Astrocyte (in vitro differentiated cells and primary cell): Measurements from ENCODE around the gene MYO1A. TPM values are rescaled to one million over a fixed set of nuclear protein-coding genes. Genes with fewer than 3 reads are reported as not detected.

Experiments
- DNase-seq: peaks from one replicate; pipeline ENCODE4 v3.0.0-alpha.2; 2010; ENCODE audit warnings: low read depth
- FAIRE-seq: peaks from 2 replicates; lab custom pipeline; 2011; peaks lifted over from hg19 to GRCh38; lab: Jason Lieb, UNC
- H2AFZ ChIP-seq: 2 replicates; pipeline ENCODE4 v1.6.0; 2012; ENCODE audit warnings: low read depth, low read length, inconsistent platforms
- H3K27ac ChIP-seq: 2 replicates; pipeline ENCODE4 v1.5.1; 2011; ENCODE audit warnings: low read depth, low read length, inconsistent platforms
- H3K27me3 ChIP-seq: 2 replicates; pipeline ENCODE4 v1.6.0; 2011; ENCODE audit warnings: low read length, inconsistent platforms; ENCODE audit not compliant: insufficient read depth
- H3K36me3 ChIP-seq: 2 replicates; pipeline ENCODE4 v1.5.1; 2011; ENCODE audit warnings: low read length, inconsistent platforms; ENCODE audit not compliant: insufficient read depth
- H3K4me1 ChIP-seq: 2 replicates; pipeline ENCODE4 v1.5.1; 2011; ENCODE audit warnings: low read length, inconsistent platforms; ENCODE audit not compliant: insufficient read depth
- H3K4me2 ChIP-seq: 2 replicates; pipeline ENCODE4 v1.6.0; 2012; ENCODE audit warnings: low read length, inconsistent platforms
- H3K4me3 ChIP-seq: 2 replicates; pipeline ENCODE4 v1.5.1; 2011; ENCODE audit warnings: low read depth, mild to moderate bottlenecking, low read length, inconsistent platforms; ENCODE audit not compliant: insufficient read depth
- H3K79me2 ChIP-seq: 2 replicates; pipeline ENCODE4 v1.6.0; 2012; ENCODE audit warnings: mild to moderate bottlenecking, low read length, inconsistent platforms; ENCODE audit not compliant: insufficient read depth
- H3K9ac ChIP-seq: 2 replicates; pipeline ENCODE4 v1.6.0; 2012; ENCODE audit warnings: mild to moderate bottlenecking, low read length, inconsistent platforms
- H3K9me3 ChIP-seq: 2 replicates; pipeline ENCODE4 v1.5.1; 2012; ENCODE audit warnings: low read depth, mild to moderate bottlenecking, low read length, inconsistent platforms; ENCODE audit not compliant: insufficient read depth
- H4K20me1 ChIP-seq: 2 replicates; pipeline ENCODE4 v1.6.0; 2012; ENCODE audit warnings: low read length, inconsistent platforms; ENCODE audit not compliant: insufficient read depth
- H3K27ac Mint-ChIP-seq: one replicate; pipeline ENCODE4 v1.8.0; 2021; ENCODE audit warnings: mild to moderate bottlenecking, mixed read lengths; ENCODE audit not compliant: unreplicated experiment
- H3K27me3 Mint-ChIP-seq: one replicate; pipeline ENCODE4 v1.8.0; 2021; ENCODE audit warnings: low read depth, mixed read lengths; ENCODE audit not compliant: unreplicated experiment
- H3K36me3 Mint-ChIP-seq: one replicate; pipeline ENCODE4 v1.8.0; 2021; ENCODE audit warnings: low read depth, mixed read lengths; ENCODE audit not compliant: unreplicated experiment
- H3K4me1 Mint-ChIP-seq: one replicate; pipeline ENCODE4 v1.8.0; 2021; ENCODE audit warnings: low read depth, mixed read lengths; ENCODE audit not compliant: unreplicated experiment
- H3K4me3 Mint-ChIP-seq: one replicate; pipeline ENCODE4 v1.8.0; 2021; ENCODE audit warnings: mild to moderate bottlenecking, moderate library complexity, mixed read lengths; ENCODE audit not compliant: unreplicated experiment
- H3K9me3 Mint-ChIP-seq: one replicate; pipeline ENCODE4 v1.8.0; 2021; ENCODE audit warnings: mild to moderate bottlenecking, mixed read lengths; ENCODE audit not compliant: unreplicated experiment
- EZH2 ChIP-seq: IDR thresholded peaks from 2 replicates; pipeline ENCODE4 v1.6.1; 2012; ENCODE audit warnings: mild to moderate bottlenecking, low read length, inconsistent platforms; ENCODE audit not compliant: insufficient read depth
- total RNA-seq: library from RNA; stranded (reverse); gene quantifications from 2 replicates; pipeline ENCODE4 v1.2.1, GENCODE V29; 2021
- TF ChIP-seq, protein P1 (sequence below): IDR thresholded peaks from 2 replicates; pipeline ENCODE4 v1.5.1; 2011; ENCODE audit warnings: low read depth, mild to moderate bottlenecking, inconsistent platforms, low read length, moderate library complexity; ENCODE audit not compliant: insufficient read depth

Gene MYO1A
- total RNA-seq, 1 donor from 2014 or later = 0.34 TPM

DNA sequence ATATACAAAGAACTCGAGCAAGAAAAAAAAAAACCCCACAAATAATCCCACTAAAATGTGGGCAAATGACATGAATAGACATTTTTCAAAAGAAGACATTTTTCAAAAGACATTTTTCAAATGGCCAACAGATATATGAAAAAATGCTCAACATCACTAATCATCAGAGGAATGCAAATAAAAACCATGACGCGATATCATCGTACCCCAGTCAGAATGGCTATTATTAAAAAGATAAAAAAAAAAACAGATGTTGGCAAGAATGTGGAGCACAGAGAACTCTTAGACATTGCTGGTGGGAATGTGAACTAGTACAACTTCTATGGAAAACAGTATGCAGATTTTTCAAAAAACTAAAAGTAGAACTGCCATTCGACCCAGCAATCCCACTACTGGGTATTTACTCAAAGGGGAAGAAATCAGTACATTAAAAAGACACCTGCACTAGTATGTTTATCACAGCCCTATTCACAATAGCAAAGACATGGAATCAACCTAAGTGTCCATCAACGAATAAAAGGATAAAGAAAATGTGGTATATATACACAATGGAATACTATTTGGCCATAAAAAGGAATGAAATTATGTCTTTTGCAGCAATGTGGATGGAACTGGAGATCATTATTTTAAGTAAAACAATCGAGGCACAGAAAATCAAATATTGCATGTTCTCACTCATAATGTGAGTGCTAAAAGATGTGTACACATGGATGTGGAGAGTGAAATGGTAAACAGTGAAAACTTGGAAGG, 59.9 kb downstream of the MYO1A start:
- DNase-seq = no peak
- H4K20me1 ChIP-seq = no peaks in the 10 kb centered on the region
- H3K27ac Mint-ChIP-seq = no peak overlapping the region
- TF ChIP-seq EZH2 = no peak
- TF ChIP-seq, protein P1, sequence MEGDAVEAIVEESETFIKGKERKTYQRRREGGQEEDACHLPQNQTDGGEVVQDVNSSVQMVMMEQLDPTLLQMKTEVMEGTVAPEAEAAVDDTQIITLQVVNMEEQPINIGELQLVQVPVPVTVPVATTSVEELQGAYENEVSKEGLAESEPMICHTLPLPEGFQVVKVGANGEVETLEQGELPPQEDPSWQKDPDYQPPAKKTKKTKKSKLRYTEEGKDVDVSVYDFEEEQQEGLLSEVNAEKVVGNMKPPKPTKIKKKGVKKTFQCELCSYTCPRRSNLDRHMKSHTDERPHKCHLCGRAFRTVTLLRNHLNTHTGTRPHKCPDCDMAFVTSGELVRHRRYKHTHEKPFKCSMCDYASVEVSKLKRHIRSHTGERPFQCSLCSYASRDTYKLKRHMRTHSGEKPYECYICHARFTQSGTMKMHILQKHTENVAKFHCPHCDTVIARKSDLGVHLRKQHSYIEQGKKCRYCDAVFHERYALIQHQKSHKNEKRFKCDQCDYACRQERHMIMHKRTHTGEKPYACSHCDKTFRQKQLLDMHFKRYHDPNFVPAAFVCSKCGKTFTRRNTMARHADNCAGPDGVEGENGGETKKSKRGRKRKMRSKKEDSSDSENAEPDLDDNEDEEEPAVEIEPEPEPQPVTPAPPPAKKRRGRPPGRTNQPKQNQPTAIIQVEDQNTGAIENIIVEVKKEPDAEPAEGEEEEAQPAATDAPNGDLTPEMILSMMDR = no peak
- peaks cover 25% of the 10 kb centered on the region for H3K4me1 Mint-ChIP-seq
- no peak overlapping the region for H3K9ac ChIP-seq
- H3K79me2 ChIP-seq = no peaks in the 10 kb centered on the region
- H2AFZ ChIP-seq = no peak overlapping the region
- H3K4me3 ChIP-seq = no peak overlapping the region
- no peaks in the 10 kb centered on the region for H3K27me3 Mint-ChIP-seq
- peaks cover 4% of the 10 kb centered on the region for H3K36me3 Mint-ChIP-seq
- H3K27ac ChIP-seq = no peak overlapping the region
- peaks cover 3% of the 10 kb centered on the region for H3K4me1 ChIP-seq
- H3K9me3 Mint-ChIP-seq = no peaks in the 10 kb centered on the region
- H3K27me3 ChIP-seq = peaks cover 2% of the 10 kb centered on the region
- FAIRE-seq = no peak
- H3K4me2 ChIP-seq = no peak overlapping the region
- H3K9me3 ChIP-seq = no peaks in the 10 kb centered on the region
- H3K4me3 Mint-ChIP-seq = no peak overlapping the region
- H3K36me3 ChIP-seq = no peaks in the 10 kb centered on the region

DNA sequence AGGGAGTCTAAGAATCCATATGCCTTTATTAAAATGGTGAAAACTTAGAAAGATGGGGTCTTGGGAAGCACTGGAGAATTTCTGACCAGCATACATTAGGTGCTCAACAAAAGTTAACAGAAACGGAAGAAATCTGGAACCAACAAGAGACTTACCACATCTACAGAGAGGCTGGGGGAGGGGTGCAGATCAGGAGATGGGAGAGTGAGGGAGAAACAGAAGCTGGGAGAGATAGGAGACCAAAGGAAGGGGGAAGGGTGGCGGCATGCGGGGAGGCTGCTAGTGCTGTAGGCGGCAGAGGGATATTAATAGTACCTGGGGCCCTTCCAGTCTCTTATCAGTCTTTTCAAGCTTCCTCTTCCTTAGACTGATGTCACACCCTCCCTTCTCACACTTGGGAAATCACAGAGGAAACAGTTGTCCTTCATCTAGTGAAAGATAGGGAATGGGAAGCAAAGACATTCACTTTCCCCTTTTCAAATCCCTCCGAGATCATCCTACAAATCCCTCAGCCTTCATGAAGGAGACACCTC, 61.7 kb downstream of the MYO1A start:
- no peak for DNase-seq
- Mint-ChIP-seq H3K4me3 (peak overlapping the region; percentile 9), H3K9me3 (no peaks in the 10 kb centered on the region), H3K27ac (peak overlapping the region; percentile 67), H3K4me1 (peaks cover 25% of the 10 kb centered on the region), H3K36me3 (no peaks in the 10 kb centered on the region), H3K27me3 (no peaks in the 10 kb centered on the region)
- H4K20me1 ChIP-seq = no peaks in the 10 kb centered on the region
- no peak overlapping the region for H3K27ac ChIP-seq
- H3K79me2 ChIP-seq = no peaks in the 10 kb centered on the region
- peak overlapping the region; percentile 35 for H3K4me2 ChIP-seq
- no peak overlapping the region for H2AFZ ChIP-seq
- H3K9me3 ChIP-seq = no peaks in the 10 kb centered on the region
- FAIRE-seq = no peak
- no peaks in the 10 kb centered on the region for H3K36me3 ChIP-seq
- peaks cover 2% of the 10 kb centered on the region for H3K27me3 ChIP-seq
- no peak overlapping the region for H3K4me3 ChIP-seq
- no peak for TF ChIP-seq EZH2
- TF ChIP-seq, protein P1 = no peak
- peaks cover 3% of the 10 kb centered on the region for H3K4me1 ChIP-seq
- H3K9ac ChIP-seq = no peak overlapping the region

DNA sequence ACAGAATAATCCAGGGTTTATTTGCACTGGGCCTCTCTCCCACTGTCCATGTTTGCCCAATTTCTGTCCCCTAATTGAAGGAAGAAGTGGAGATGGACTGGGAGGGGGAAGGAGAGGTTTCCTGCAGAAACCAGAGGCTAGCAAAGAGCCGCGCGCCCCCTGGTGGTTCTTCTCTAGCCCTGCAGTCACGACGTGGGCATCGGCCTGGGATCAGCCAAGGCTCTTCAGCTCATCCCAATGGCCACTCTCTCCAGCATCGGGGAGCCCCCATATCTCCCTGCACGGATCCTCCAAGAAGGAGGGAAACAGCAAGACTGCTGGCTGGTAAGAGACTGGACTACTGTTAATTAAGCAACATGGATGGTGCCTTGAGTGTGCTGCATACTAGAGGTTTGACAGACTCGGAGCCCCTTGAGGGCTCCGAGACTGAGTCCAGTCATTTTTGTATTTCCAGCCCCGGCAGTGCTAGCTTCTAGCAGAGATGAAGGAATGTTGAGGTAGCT, 62.3 kb downstream of the MYO1A start:
- H3K4me1 Mint-ChIP-seq = peaks cover 25% of the 10 kb centered on the region
- no peaks in the 10 kb centered on the region for H3K9me3 Mint-ChIP-seq

More for the DNA sequence above, 62.3 kb downstream of the MYO1A start:
- Histone ChIP-seq H3K9ac (no peak overlapping the region), H3K4me3 (no peak overlapping the region), H3K36me3 (no peaks in the 10 kb centered on the region), H2AFZ (no peak overlapping the region), H3K27me3 (peaks cover 2% of the 10 kb centered on the region), H3K4me1 (peaks cover 3% of the 10 kb centered on the region), H3K4me2 (peak overlapping the region; percentile 35), H3K27ac (no peak overlapping the region), H4K20me1 (no peaks in the 10 kb centered on the region), H3K9me3 (no peaks in the 10 kb centered on the region), H3K79me2 (no peaks in the 10 kb centered on the region)
- DNase-seq = peak; percentile 20
- no peaks in the 10 kb centered on the region for H3K36me3 Mint-ChIP-seq
- H3K27me3 Mint-ChIP-seq = no peaks in the 10 kb centered on the region
- H3K27ac Mint-ChIP-seq = no peak overlapping the region
- FAIRE-seq = no peak
- no peak for TF ChIP-seq EZH2
- TF ChIP-seq, protein P1 = peak; percentile 85
- H3K4me3 Mint-ChIP-seq = no peak overlapping the region
